ENCODE measurements around the gene IGSF5. TPM values are rescaled to one million over a fixed set of nuclear protein-coding genes. Genes with fewer than 3 reads are reported as not detected.

Gene IGSF5
- total RNA-seq, 2 donors from 2014 or later = 2.9 to 4.3 TPM

- no peak overlapping the region for H3K4me3 ChIP-seq
- no peak for TF ChIP-seq CTCF (IDR thresholded peaks at IDR 0.05)
- H3K27ac ChIP-seq = no peak overlapping the region
- H3K27me3 ChIP-seq = no peaks in the 10 kb centered on the region
- no peak for DNase-seq (ENCODE audit: low spot score)
- no peaks in the 10 kb centered on the region for H3K36me3 ChIP-seq
- H3K4me1 ChIP-seq = peaks cover 0 to 4% of the 10 kb centered on the region in 2 donors
- no peaks in the 10 kb centered on the region for H3K9me3 ChIP-seq
Observed at GRCh38 chr21:39803393-39803792, 58.4 kb downstream of the IGSF5 start.

GRCh38 chr21:39804240-39804639, 59.3 kb downstream of the IGSF5 start:
- no peak for TF ChIP-seq CTCF (IDR thresholded peaks at IDR 0.05)
- DNase-seq (ENCODE audit: low spot score) = no peak
- H3K27me3 ChIP-seq = no peaks in the 10 kb centered on the region

GRCh38 chr21:39805983-39806382, 61.0 kb downstream of the IGSF5 start:
- Histone ChIP-seq H3K4me1 (no peaks in the 10 kb centered on the region), H3K9me3 (no peaks in the 10 kb centered on the region), H3K4me3 (no peak overlapping the region), H3K36me3 (no peaks in the 10 kb centered on the region), H3K27ac (no peak overlapping the region), H3K27me3 (no peaks in the 10 kb centered on the region)
- TF ChIP-seq CTCF (IDR thresholded peaks at IDR 0.05) = no peak
- no peak for DNase-seq (ENCODE audit: low spot score)

More at GRCh38 chr21:39804240-39804639, 59.3 kb downstream of the IGSF5 start:
- H3K36me3 ChIP-seq = no peaks in the 10 kb centered on the region
- no peaks in the 10 kb centered on the region for H3K9me3 ChIP-seq
- H3K27ac ChIP-seq = peak overlapping the region in 1 of 2 donors; percentile 61
- H3K4me3 ChIP-seq = no peak overlapping the region
- H3K4me1 ChIP-seq = no peaks in the 10 kb centered on the region

GRCh38 chr21:39807738-39808137, 62.8 kb downstream of the IGSF5 start:
- Histone ChIP-seq H3K27me3 (no peaks in the 10 kb centered on the region), H3K27ac (no peak overlapping the region), H3K4me3 (no peak overlapping the region), H3K9me3 (no peaks in the 10 kb centered on the region), H3K4me1 (no peaks in the 10 kb centered on the region), H3K36me3 (no peaks in the 10 kb centered on the region)
- DNase-seq (ENCODE audit: low spot score) = no peak
- TF ChIP-seq CTCF (IDR thresholded peaks at IDR 0.05) = no peak

- Histone ChIP-seq H3K27ac (no peak overlapping the region), H3K9me3 (no peaks in the 10 kb centered on the region), H3K4me1 (no peaks in the 10 kb centered on the region), H3K27me3 (no peaks in the 10 kb centered on the region), H3K4me3 (no peak overlapping the region), H3K36me3 (no peaks in the 10 kb centered on the region)
- DNase-seq (ENCODE audit: low spot score) = no peak
- no peak for TF ChIP-seq CTCF (IDR thresholded peaks at IDR 0.05)
Observed at GRCh38 chr21:39809936-39810335, 65.0 kb downstream of the IGSF5 start.

GRCh38 chr21:39812983-39813382, 68.0 kb downstream of the IGSF5 start:
- TF ChIP-seq CTCF (IDR thresholded peaks at IDR 0.05) = no peak
- Histone ChIP-seq H3K27me3 (no peaks in the 10 kb centered on the region), H3K9me3 (no peaks in the 10 kb centered on the region), H3K27ac (no peak overlapping the region), H3K36me3 (no peaks in the 10 kb centered on the region), H3K4me3 (no peak overlapping the region), H3K4me1 (no peaks in the 10 kb centered on the region)
- DNase-seq (ENCODE audit: low spot score) = no peak

Data from right atrium auricular region (tissue), 2 donors.